Suppressor macrophage treated with lipopolysaccharide for 1 hour (primary cell): ENCODE measurements around the gene PQBP1.
"Not testable (repeated sequence)": the region's sequence is repeated elsewhere in the genome, so short reads cannot be mapped to it uniquely, and the experiment has no call there.

ENCODE experiments used
- DNase-seq, 3 donors: peaks; one replicate each; pipeline ENCODE4 v3.0.0-alpha.2; 2020 to 2022

The PQBP1 gene, protein sequence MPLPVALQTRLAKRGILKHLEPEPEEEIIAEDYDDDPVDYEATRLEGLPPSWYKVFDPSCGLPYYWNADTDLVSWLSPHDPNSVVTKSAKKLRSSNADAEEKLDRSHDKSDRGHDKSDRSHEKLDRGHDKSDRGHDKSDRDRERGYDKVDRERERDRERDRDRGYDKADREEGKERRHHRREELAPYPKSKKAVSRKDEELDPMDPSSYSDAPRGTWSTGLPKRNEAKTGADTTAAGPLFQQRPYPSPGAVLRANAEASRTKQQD

DNA sequence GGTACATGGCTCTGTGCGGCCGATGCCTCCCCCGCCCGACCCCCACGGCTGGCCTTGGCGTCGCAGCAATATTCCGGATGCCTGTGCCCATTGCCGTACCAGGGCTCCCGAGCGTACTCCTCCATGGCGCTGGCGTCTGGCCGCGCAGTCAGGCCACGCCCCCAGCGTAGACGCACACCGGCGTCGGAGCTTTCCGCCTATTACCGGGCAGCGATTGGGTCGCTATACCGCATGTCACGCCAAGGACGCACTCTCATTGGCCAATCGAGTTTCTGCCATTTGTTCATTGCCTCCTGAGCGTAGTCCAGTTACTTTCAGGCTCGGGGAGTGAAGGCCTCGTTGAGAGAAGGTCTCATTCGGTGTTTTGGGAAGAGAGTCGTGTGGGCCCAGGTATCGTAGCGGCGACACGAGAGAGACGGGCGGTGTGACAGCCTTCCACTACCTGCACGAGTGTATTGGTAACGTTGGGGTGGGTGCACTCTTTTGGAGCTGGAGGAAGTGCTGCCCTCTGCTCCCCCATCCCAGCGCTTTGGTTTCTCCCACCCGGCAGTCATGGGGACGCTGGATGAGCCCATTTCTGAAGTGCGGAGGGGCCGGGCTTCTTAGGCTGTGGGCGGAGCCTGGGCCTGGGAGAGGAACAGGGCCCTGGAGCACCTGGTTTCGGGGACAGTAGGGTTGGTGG, at the start of gene PQBP1, which contains the start of gene TIMM17B:
PQBP1 (plus strand) TSS at position 306 of the 682 bp plus-strand sequence. CDS start 580 bp downstream, outside the sequence.
TIMM17B (minus strand) TSS at position 144 of the 682 bp plus-strand sequence; CDS start at position 125, 19 bp downstream.
- DNase-seq, result peak; percentile 93 to 94 (median 93)

DNA sequence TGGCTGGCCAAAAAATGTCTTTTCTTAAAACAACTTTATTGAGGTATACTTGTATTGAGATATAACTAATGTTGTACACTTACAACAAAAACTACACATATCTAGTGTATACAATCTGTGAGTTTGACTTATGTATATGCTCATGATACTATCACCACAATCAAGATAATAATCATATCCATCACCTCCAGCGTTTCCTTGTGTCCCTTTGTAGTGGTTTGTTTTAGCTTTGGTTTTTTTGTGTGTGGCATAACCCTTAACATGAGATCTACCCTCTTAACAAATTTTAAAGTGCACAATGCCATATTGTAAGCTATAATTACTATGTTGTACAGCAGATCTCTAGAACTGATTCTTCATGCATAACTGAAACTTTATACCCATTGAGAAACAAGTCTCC, 48.9 kb upstream of the PQBP1 start:
- DNase-seq, result no peak

DNA sequence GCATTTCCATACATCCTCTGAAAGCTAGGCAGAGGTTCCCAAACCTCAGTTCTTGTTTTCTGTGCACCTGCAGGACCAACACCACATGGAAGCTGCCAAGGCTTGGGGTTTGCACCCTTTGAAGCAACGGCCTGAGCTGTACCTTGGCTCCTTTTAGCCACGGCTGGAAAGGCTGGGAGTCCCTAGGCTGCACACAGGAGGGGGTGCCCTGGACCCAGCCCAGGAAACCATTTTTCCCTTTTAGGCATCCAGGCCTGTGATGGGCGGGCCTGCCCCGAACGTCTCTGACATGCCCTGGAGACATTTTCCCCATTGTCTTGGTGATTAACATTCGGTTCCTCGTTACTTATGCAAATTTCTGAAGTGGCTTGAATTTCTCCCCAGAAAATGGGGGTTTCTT, 44.9 kb upstream of the PQBP1 start:
- DNase-seq, result no peak

DNA sequence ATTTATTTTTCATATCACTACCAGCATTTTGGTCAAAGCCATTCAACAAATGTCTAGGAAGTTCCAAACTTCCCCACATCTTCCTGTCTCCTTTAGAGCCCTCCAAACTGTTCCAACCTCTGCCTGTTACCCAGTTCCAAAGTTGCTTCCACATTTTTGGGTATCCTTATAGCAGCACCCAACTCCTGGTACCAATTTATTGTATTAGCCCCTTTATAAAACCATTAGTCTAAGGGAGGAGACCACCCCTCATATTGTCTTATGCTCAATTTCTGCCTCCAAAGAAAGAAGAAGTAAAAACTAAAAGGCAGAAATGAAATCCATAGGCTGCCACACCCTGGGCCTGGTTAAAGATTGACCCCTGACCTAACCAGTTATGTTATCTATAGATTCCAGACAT, 44.2 kb upstream of the PQBP1 start:
- not testable (repeated sequence) for DNase-seq

DNA sequence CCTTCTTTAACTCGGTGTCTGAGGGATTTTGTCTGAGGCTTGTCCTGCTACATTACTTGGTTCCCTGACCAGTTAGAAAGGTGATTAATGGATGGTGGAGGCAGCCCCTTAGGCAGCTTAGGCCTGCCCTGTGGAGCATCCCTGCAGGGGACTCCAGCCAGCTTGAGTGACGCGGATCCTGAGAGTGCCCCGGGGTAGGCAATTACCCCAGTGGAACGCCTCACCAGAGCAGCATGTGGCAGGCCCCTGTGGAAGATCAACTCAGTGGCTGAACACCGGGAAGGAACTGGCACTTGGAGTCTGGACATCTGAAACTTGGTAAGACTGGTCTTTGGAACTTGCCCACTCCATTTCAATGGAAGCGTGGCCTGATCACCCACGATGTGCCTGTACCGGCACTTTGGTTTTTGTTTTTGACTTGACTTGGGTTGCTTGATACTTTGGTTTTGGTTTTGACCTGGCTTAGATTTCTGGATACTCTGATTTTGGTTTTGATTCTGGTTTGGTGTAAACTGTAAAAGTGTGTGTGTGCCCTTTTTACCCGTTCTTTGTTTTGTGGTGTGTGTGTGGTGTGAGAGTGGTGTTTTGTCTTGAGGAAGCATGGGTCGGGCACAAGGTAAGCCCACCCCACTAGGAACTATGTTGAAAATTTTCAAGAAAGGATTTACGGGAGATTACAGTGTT, 43.5 kb upstream of the PQBP1 start:
- not testable (repeated sequence) for DNase-seq

DNA sequence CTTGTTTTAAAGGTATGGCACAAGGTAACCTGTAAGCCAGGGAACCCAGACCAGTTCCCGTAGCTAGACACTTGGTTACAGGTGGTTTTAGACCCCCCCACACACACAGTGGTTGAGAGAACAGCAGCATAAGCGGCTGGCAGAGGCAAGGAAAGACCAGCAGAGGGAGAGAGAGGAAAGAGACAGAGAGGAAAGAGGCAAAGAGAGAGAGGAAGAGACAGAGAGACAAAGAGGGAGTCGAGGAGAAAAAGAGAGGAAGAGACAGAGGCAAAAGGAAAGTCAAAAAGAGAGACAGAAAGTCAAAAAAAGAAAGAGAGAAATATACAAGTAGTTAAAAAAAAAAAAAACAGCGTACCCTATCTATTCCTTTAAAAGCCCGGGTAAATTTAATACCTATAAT, 42.8 kb upstream of the PQBP1 start:
- no peak for DNase-seq

DNA sequence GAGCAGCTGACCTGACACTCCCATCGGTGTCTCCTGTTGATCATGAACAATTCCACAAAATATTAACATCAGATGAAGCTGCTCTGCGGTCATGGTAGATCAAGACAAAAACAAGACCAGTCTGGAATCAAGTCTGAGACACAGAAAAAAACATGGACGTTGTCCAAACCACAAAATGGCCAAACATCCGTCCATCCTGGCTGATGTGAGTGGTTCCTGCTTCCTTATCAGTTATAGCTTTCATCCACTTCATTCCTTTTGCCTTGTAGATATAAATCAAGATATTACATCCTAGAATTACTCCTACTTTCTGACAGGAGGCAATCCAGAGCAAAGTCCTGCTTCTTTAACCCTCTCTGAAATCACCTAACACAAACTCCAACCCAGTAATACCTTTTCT, 33.5 kb upstream of the PQBP1 start:
- DNase-seq, result no peak

DNA sequence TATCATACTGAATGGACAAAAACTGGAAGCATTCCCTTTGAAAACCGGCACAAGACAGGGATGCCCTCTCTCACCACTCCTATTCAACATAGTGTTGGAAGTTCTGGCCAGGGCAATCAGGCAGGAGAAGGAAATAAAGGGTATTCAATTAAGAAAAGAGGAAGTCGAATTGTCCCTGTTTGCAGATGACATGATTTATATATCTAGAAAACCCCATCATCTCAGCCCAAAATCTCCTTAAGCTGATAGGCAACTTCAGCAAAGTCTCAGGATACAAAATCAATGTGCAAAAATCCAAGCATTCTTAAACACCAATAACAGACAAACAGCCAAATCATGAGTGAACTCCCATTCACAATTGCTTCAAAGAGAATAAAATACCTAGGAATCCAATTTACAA, 25.7 kb upstream of the PQBP1 start:
- not testable (repeated sequence) for DNase-seq

DNA sequence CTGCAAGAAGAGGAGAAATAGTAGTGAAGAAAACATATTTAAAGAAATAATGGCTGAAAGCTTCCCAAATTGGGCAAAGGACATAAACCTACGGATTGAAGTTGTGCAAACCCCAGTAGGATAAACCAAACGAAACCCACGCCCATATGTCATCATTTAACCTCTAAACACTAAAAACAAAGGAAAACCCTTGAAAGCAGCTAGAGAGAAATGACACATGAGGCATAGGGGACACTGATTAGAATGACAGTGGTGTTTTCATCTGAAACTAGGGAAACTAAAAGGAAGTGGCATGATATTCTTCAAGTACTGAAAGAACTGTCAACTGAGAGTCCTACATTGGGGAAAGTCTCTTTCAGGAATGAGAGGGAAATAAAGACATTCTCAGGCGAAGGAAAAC, 20.8 kb upstream of the PQBP1 start:
- peak; percentile 41 to 66 (median 58) for DNase-seq

DNA sequence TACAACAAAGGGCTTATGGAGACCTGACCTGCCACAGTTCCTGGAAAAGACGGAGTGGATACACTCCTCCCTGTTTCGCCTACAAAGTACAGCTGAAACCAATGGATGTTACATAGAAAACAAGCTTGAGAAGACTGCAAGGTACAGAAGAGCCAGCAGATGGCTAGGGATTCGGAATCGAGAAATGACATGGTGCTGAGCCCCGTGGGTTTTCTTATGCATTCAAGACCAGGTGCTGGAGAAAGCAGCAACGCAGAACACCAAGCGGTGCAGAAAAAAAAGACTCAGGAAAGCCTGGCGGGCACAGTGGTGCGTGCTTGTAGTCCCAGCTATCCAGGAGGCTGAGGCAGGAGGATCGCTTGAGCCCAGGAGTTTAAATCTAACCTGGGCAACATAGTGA, 14.0 kb upstream of the PQBP1 start:
- DNase-seq, result no peak

DNA sequence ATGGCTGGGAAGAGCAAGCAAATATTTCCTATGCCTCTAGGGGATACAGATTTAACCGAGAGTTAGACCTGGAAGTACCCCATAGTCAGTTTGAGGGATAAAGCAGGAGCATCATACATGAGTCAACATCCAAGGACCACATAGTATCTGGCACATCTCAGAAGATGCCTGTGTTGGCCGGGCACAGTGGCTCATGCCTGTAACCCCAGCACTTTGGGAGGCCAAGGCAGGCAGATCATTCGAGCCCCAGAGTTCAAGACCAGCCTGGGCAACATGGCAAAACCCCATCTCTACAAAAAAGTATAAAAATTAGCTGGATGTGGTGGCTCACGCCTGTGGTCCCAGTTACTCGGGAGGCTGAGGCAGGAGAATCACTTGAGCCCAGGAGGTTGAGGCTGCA, 11.1 kb upstream of the PQBP1 start:
- not testable (repeated sequence) for DNase-seq

DNA sequence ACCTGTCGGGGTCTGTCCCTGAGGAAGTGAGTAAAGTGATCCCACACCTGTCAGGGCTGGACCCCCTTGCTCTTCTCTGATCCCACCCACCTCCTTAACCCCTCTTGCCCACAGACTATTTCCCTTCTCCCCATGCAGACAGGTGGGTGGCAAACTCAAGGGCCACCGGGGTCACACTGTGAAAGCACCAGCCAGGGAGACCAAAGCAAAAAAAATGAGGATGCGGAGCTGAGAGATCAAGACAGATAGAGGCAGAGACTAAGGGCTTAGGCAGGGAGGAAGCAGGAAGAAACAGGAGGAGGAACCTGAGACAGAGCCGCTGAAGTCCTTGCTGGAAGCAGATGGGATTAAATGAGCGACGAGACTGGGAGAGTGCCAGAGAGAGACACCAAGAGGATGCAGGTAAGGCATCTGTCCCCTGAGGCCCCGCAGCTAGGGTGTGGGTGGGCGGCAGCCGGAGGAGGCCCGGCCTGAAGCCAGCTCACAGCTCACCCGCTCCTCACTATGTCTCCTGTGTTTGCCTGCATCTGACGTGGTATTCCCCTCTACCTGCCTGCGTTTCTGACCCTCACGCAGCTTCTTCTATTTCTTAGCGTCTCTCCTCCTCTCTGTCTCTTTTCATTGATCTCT, 7.3 kb upstream of the PQBP1 start:
- DNase-seq, result no peak

DNA sequence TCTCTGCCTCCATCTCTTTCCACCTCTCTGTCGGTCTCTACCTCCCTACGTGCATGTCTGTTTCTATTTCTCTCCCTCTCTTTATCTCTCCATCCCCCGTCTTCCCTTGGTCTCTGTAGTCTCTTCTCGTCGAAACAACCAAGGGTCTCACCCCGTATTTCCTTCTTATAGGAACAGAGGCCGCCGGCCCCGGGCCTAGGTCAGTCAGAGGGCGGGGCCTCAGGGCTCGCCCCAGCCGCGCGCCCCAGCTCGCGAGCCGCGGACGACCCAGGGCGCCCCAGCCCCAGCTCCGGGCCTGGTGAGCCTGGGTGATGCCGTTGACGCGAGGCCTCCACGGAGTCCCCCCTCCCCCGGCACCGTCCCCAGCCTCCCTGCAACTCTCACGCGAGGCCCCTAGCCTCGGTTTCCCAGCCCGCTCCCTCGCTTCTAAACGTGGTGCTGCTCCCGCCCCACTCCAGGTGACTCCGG, 6.8 kb upstream of the PQBP1 start:
- peak in 1 of 3 donors; percentile 21 for DNase-seq

DNA sequence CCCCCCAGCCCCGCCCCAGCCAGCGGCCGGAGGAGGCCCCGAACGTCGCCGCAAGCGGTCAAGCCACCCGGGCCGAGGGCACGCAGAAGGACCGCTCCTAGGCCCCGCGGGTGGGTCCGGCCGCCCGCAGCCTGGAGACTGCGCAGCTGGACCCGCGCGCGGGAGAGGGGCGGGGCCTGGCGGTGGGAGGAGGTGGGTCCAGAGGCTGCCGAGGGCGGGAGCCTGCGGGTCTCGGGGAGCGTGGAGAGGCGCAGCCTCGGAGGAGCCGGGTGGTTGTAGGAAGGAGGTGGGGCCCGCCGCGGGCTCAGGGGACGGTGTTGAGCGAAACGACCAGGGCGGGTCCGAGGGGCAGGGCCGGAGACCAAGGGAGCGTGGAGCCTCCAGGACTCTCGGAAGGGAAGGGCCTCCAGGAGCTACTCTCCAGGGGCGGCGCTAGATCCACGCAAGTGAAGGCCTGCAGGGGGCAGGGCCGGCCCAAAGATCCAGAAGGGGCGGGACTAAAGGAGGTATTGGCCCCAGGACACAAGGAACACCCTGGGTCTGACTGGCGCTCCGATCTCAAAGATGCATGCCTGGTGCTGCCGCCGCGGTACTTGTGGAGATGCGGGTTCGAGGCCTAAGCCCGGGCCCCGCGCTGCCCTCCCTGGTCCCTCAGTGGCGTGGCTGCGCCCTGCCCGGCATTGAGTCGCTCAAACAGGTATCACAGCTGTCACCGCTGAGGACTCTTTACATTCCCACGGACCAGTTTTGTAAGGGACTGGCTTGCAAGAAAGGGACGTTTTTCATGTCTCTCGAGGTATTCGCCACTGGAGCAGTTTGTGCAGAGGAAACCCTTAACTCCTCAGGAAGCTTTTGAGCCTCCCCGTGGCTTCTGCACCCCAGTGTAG, 6.1 kb upstream of the PQBP1 start:
- DNase-seq, result peak; percentile 85 to 89 (median 87)

DNA sequence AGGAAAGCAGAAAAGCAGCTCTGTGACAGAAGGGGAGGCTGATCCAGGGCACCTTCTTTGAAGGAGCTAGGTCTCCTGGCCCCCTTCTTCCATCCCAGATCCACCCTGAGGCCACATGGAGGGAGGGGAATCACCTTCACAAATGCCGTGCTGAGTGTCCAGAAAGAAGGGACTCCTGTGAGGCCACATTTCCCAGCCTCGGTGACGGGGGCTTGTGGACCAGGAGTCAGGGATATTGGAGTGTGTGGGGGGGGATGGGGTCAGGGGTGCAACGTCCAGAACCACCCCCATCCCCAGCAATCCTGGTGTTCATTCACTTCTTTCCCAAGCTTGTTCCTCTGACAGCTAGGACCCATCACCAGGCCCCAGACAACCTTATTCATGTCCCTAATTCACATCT, 4.8 kb upstream of the PQBP1 start:
- DNase-seq, result no peak

DNA sequence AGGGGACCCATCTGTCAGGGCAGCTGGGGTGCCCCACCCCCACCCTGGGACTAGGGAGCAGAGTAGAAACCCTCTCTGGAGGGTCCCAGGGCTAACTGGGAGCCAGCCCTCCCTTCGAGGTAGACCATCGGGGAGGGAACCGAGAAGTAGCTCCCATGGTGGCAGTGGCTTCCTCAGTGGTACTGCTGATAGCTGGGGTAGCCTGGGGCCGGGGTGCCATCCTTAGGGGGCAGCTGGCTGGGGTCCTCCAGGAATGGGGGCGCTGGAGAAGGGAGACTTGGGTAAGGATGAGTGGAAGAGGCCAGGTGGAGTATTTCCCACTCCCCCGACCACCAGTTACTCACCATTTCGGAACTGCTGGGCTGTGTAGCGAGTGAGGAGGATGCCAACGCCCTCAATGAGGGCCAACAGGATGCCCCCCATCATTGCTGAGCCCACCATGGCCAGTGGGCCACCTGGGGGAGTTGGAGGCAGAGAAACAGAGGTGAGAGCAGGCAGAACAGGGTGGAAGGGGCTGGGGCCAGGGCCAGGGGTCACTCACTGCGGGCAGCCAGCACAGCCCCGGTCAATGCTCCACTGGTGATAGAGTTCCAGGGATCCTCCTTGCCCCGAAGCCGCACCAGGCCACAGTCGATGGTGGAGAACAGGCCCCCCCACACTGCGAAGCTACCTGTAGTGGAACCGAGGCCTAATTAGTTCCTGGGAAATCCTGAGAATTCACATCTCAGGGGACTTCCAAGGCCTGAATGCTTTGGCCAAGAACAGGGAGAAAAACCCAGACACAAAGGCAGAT, 4.0 kb upstream of the PQBP1 start:
- DNase-seq, result no peak

DNA sequence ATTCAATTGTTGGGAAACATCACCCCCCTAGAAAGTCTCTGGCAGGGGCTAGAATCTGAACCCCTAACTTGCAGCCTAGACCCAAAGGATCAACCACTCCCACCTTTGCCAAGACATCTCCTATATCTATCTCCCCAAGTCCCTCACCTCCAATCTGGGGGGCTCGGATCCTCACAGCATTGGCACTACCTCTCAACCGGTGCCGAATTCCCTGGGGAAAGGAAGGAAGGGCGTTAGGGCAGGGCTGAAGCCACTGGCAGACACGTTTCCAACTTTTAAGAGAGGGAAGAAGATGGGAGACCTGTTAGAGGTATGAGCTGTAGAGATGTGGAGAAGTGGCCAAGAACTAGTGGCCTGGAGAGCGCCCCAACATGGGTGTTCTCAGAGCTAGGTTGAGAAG, 2.8 kb upstream of the PQBP1 start:
- no peak for DNase-seq

DNA sequence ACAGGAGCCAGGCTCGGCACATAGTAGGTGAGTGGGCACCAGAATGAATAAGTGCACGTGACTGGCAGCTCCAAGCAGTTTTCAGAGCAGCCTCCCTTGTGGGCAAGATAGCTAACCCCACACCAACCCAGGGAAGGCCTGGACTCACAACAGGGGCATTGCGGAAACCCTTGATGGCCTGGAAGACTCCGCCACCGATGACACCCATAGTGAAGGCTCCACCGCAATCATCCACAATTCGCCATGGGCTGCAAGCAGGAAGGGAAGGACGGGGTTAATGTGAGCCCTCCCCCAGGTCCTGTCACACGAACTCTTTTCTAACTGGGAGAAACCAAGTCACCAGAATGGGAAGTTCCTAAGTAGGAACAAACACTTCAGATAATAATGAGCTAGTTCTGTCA, 1.1 kb upstream of the PQBP1 start:
- DNase-seq, result peak; percentile 27 to 49 (median 28)

DNA sequence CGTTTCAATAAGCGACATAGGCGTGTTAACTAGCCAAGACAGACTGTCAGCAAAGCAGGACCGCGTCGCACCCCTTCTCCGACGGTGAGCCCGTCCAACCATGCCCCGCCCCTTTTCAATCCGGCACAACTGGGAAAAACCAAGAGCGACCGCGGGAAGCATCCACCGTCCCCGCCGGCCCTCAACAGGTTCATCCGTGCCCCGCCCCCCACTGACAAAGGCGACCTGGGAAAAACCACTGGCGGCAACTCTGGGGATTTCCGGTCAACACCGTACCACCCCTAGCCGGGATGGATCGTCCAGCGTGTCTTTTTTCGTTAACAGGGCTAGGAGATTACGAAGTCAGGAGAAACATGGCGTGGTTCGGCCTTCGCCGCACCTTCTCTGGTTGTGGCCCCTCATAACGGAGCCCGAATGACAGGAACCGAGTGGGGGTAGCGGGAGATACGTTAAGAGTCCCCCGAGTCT, 539 bp upstream of the PQBP1 start:
- peak; percentile 81 to 89 (median 84) for DNase-seq

DNA sequence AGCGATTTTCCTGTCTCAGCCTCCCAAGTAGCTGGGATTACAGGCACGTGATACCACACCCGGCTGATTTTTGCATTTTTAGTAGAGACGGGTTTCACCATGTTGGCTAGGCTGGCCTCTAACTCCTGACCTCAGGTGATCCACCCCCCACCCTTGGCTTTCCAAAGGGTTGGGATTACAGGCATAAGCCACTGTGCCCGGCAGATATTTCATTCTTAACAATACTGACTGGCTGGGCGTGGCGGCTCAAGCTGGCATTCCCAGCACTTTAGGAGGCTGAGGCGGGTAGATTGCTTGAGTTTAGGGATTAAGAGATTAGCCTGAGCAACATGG, 1.3 kb downstream of the PQBP1 start:
- DNase-seq, result no peak

DNA sequence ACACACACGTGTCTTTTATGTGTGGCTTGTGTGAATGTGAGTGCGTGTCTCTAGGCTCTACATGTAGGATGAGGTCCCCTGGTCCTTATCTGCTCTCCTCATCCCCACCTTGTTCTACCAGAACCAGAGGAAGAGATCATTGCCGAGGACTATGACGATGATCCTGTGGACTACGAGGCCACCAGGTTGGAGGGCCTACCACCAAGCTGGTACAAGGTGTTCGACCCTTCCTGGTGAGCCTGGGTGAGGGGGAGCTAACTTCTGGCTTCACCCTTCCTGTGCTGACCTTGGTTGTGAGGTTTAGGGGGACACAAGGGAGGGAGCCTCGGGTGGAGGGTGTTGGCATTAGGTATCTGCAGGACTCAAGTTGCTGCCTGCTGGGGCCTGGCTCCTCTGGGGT, 3.3 kb downstream of the PQBP1 start:
- no peak for DNase-seq
